ENCODE results near the gene PGGHG. TPM values are rescaled to one million over a fixed set of nuclear protein-coding genes. Genes with fewer than 3 reads are reported as not detected.
"Not testable (repeated sequence)": the region's sequence is repeated elsewhere in the genome, so short reads cannot be mapped to it uniquely, and the experiment has no call there.

PGGHG gene
- polyA plus RNA-seq, 1 experiment: 13.2 TPM

- no peak for TF ChIP-seq CTCF (IDR thresholded peaks at IDR 0.05; ENCODE audit: insufficient read depth, low read depth, low read length)
- no peak overlapping the region for H3K4me3 ChIP-seq (ENCODE audit: low read depth, low read length)
- no peaks in the 10 kb centered on the region for H3K27me3 ChIP-seq (ENCODE audit: control insufficient read depth, insufficient read depth, low read length)
- DNase-seq (ENCODE audit: low read depth): no peak
- POLR2A ChIA-PET: no interaction called here
- CTCF ChIA-PET: interaction anchor here (1.4 kb wide), 1 partner anchor 9 kb away, joined by 3 read pairs; no protein-coding TSS in a partner anchor
- H3K36me3 ChIP-seq (ENCODE audit: control insufficient read depth, insufficient read depth, low read length): 0 out of 2 replicates have a peak, but pooled peaks cover 2% of the 10 kb centered on the region
Observed at GRCh38 chr11:324156-324555, 35.2 kb downstream of the PGGHG start.

- H3K4me3 ChIP-seq (ENCODE audit: low read depth, low read length); DNase-seq (ENCODE audit: low read depth); H3K36me3 ChIP-seq (ENCODE audit: control insufficient read depth, insufficient read depth, low read length); POLR2A ChIA-PET; H3K27me3 ChIP-seq (ENCODE audit: control insufficient read depth, insufficient read depth, low read length): not testable (repeated sequence)
- CTCF ChIA-PET: interaction anchor here (0.6 to 1.4 kb wide), 2 partner anchors 8 to 27 kb away, joined by 3 read pairs; no protein-coding TSS in a partner anchor
Observed at GRCh38 chr11:324593-325517, 35.9 kb downstream of the PGGHG start.

- H3K4me3 ChIP-seq (ENCODE audit: low read depth, low read length): no peak overlapping the region
- H3K36me3 ChIP-seq (ENCODE audit: control insufficient read depth, insufficient read depth, low read length): no peaks in the 10 kb centered on the region
- DNase-seq (ENCODE audit: low read depth): no peak
- ChIA-PET POLR2A (interaction anchor here (0.6 kb wide), 1 partner anchor 18 kb away, joined by 3 read pairs; the partner anchor contains the start of gene IFITM2), CTCF (no interaction called here)
- TF ChIP-seq CTCF (IDR thresholded peaks at IDR 0.05; ENCODE audit: insufficient read depth, low read depth, low read length): no peak
- no peaks in the 10 kb centered on the region for H3K27me3 ChIP-seq (ENCODE audit: control insufficient read depth, insufficient read depth, low read length)
Observed at GRCh38 chr11:325796-326591, 37.1 kb downstream of the PGGHG start.

- no peak for DNase-seq (ENCODE audit: low read depth)
- no peaks in the 10 kb centered on the region for H3K36me3 ChIP-seq (ENCODE audit: control insufficient read depth, insufficient read depth, low read length)
- H3K27me3 ChIP-seq (ENCODE audit: control insufficient read depth, insufficient read depth, low read length): no peaks in the 10 kb centered on the region
- TF ChIP-seq CTCF (IDR thresholded peaks at IDR 0.05; ENCODE audit: insufficient read depth, low read depth, low read length): no peak
- CTCF ChIA-PET: interaction anchor here (1.1 kb wide), 1 partner anchor 9 kb away, joined by 5 read pairs; no protein-coding TSS in a partner anchor
- POLR2A ChIA-PET: interaction anchor here (0.6 kb wide), 1 partner anchor 19 kb away, joined by 3 read pairs; the partner anchor contains the start of gene IFITM2
- H3K4me3 ChIP-seq (ENCODE audit: low read depth, low read length): no peak overlapping the region
Observed at GRCh38 chr11:326592-326841, 37.6 kb downstream of the PGGHG start.

- ChIA-PET CTCF (interaction anchor here (0.7 to 1.1 kb wide), 3 partner anchors 10 to 16 kb away, joined by 3 to 5 read pairs (median 4); no protein-coding TSS in a partner anchor), POLR2A (interaction anchor here (0.6 kb wide), 1 partner anchor 19 kb away, joined by 3 read pairs; the partner anchor contains the start of gene IFITM2)
- H3K4me3 ChIP-seq (ENCODE audit: low read depth, low read length): no peak overlapping the region
- H3K36me3 ChIP-seq (ENCODE audit: control insufficient read depth, insufficient read depth, low read length): no peaks in the 10 kb centered on the region
- DNase-seq (ENCODE audit: low read depth): no peak
- TF ChIP-seq CTCF (IDR thresholded peaks at IDR 0.05; ENCODE audit: insufficient read depth, low read depth, low read length): no peak
- no peaks in the 10 kb centered on the region for H3K27me3 ChIP-seq (ENCODE audit: control insufficient read depth, insufficient read depth, low read length)
Observed at GRCh38 chr11:326842-327580, 38.1 kb downstream of the PGGHG start.
